GM23248 (cell line): ENCODE data around the gene PPCDC. TPM values are rescaled to one million over a fixed set of nuclear protein-coding genes. Genes with fewer than 3 reads are reported as not detected.
A peak's percentile ranks its signal among the peaks of the same experiment; 100 is the strongest.

ENCODE experiments used
- DNase-seq: peaks from one replicate; pipeline ENCODE4 v3.0.0-alpha.2; 2015
- H2AFZ ChIP-seq: fragments of 200-600 bp; sonication (generic); 2 replicates; pipeline ENCODE4 v1.6.1; 2016; ENCODE audit warnings: antibody characterized with exemption
- H3F3A ChIP-seq: fragments of 200-600 bp; sonication (generic); 2 replicates; pipeline ENCODE4 v1.6.1; 2016; ENCODE audit warnings: mild to moderate bottlenecking, antibody characterized with exemption, mixed run types; ENCODE audit not compliant: insufficient read depth
- H3K27ac ChIP-seq: fragments of 200-600 bp; sonication (generic); 2 replicates; pipeline ENCODE4 v1.5.1; 2016; ENCODE audit warnings: mild to moderate bottlenecking
- H3K27me3 ChIP-seq: fragments of 200-600 bp; sonication (generic); replicated peaks from 2 replicates; pipeline ENCODE4 v1.6.1; 2016; ENCODE audit warnings: mild to moderate bottlenecking; ENCODE audit not compliant: insufficient read depth
- H3K36me3 ChIP-seq: fragments of 200-600 bp; sonication (generic); 2 replicates; pipeline ENCODE4 v1.6.1; 2016; ENCODE audit warnings: low read depth, mild to moderate bottlenecking
- H3K4me1 ChIP-seq: fragments of 200-600 bp; sonication (generic); 2 replicates; pipeline ENCODE4 v1.6.1; 2016; ENCODE audit warnings: mild to moderate bottlenecking; ENCODE audit not compliant: insufficient read depth
- H3K4me2 ChIP-seq: fragments of 200-600 bp; sonication (generic); one replicate; pipeline ENCODE4 v1.6.1; 2016; ENCODE audit warnings: mild to moderate bottlenecking; ENCODE audit not compliant: unreplicated experiment
- H3K4me3 ChIP-seq: fragments of 200-600 bp; sonication (generic); 2 replicates; pipeline ENCODE4 v1.5.1; 2016; ENCODE audit warnings: mild to moderate bottlenecking
- H3K79me2 ChIP-seq: fragments of 200-600 bp; sonication (generic); 2 replicates; pipeline ENCODE4 v1.6.1; 2016; ENCODE audit warnings: mild to moderate bottlenecking; ENCODE audit not compliant: insufficient read depth
- H3K9ac ChIP-seq: fragments of 200-600 bp; sonication (generic); 2 replicates; pipeline ENCODE4 v1.6.1; 2016; ENCODE audit warnings: mild to moderate bottlenecking
- H3K9me2 ChIP-seq: fragments of 200-600 bp; sonication (generic); 2 replicates; pipeline ENCODE4 v1.6.1; 2016; ENCODE audit warnings: mixed run types, mild to moderate bottlenecking, moderate library complexity; ENCODE audit not compliant: insufficient read depth
- H3K9me3 ChIP-seq: fragments of 200-600 bp; sonication (generic); one replicate; pipeline ENCODE4 v1.6.1; 2017; ENCODE audit warnings: low read depth
- H4K20me1 ChIP-seq: fragments of 200-600 bp; sonication (generic); 2 replicates; pipeline ENCODE4 v1.6.0; 2016; ENCODE audit not compliant: insufficient read depth
- EZH2 ChIP-seq: fragments of 200-600 bp; sonication (generic); IDR thresholded peaks from 2 replicates; pipeline ENCODE4 v1.6.1; 2018; ENCODE audit warnings: antibody characterized with exemption, mild to moderate bottlenecking; ENCODE audit not compliant: insufficient read depth, poor library complexity, severe bottlenecking
- EZH2phosphoT487 ChIP-seq: fragments of 200-600 bp; sonication (generic); IDR thresholded peaks from 2 replicates; pipeline ENCODE4 v1.6.1; 2018; ENCODE audit warnings: antibody characterized with exemption, moderate library complexity, mild to moderate bottlenecking, low read depth; ENCODE audit not compliant: insufficient read depth
- WGBS, 2 experiments: methylation state at CpG; one replicate each; pipeline ENCODE4 v1.1.6; 2015 to 2017; ENCODE audit warnings: low lambda C conversion rate in 2 of 2, low coverage in 1 of 2; ENCODE audit errors: missing lambda C conversion rate in 2 of 2; 5-methylcytosine and 5-hydroxymethylcytosine counted together
- in situ Hi-C: fragments of 300-500 bp; cut with MboI; formaldehyde crosslinking; loops from 2 replicates; pipeline ENCODE4 v1.15.0; 2020
- polyA plus RNA-seq: library from polyadenylated mRNA; unstranded; fragments of >200 nt; fragmentation: Nextera tagmentation; extraction: Ambion mirVana; gene quantifications from 2 replicates; pipeline ENCODE4 v1.2.1, GENCODE V29; 2016
- total RNA-seq: library from RNA; depleted of rRNA; stranded (reverse); fragments of >200 nt; shearing (Covaris generic); gene quantifications from 2 replicates; pipeline ENCODE4 v1.2.3, GENCODE V29; 2014; rRNA removed

PPCDC gene, protein sequence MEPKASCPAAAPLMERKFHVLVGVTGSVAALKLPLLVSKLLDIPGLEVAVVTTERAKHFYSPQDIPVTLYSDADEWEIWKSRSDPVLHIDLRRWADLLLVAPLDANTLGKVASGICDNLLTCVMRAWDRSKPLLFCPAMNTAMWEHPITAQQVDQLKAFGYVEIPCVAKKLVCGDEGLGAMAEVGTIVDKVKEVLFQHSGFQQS
- total RNA-seq = 11.3 and 20.0 TPM in 2 replicates
- polyA plus RNA-seq = 9.0 and 11.0 TPM in 2 replicates

DNA sequence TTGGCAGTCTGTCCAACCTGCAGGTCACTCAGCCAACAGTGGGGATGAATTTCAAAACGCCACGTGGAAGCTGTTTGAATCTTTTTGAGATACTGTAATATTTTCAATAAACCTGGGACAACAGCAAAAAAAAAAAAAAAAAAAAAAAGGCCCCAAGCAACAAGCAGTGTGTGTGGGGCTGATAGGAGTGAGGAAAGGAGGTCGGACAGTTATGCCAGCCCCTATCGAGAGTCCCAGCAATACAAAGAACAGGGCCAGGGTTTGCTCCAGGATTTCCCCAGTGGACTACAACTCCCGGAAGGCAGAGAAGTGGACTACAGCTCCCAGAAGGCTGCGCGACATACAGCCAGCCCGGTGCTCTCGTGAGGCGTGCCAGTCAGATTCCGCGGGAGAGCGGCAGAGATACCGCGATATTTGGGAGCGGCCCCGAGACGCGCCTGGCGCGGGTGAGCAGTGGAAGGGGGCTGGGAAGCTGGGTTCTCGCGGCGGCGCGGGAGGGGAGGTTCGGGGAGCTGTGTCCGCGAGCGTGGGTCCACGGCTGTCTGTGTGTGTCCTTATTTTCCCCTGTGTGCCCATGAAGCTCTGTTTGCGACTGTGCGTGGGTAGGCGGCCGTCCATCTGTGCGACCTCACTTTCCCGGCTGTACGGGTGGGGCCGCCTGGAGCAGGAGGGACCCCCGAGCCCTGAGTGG is at the start of gene PPCDC:
Gene PPCDC (plus strand): TSS at position 410 of the 691 bp plus-strand sequence. CDS start 4,729 bp downstream, outside the sequence.
- H3K4me2 ChIP-seq = peak within 1 kb of the TSS; percentile 99
- no peaks in the 10 kb centered on the region for H3K4me1 ChIP-seq
- H3K9me3 ChIP-seq = no peaks in the 10 kb centered on the region
- H4K20me1 ChIP-seq = no peaks in the 10 kb centered on the region
- no peaks in the 10 kb centered on the region for H3F3A ChIP-seq
- in situ Hi-C loops = no loop called here
- H2AFZ ChIP-seq = peak within 1 kb of the TSS; percentile 96
- no peak for TF ChIP-seq EZH2
- H3K27me3 ChIP-seq = no peaks in the 10 kb centered on the region
- WGBS, 2 experiments = 4% methylated on average over 36 to 40 of the region's 40 CpGs
- H3K36me3 ChIP-seq = no peaks in the 10 kb centered on the region
- peaks cover 24% of the 10 kb centered on the region for H3K79me2 ChIP-seq
- peak within 1 kb of the TSS; percentile 97 for H3K4me3 ChIP-seq
- H3K9me2 ChIP-seq = no peaks in the 10 kb centered on the region
- H3K27ac ChIP-seq = peak within 1 kb of the TSS; percentile 47
- H3K9ac ChIP-seq = peak within 1 kb of the TSS; percentile 99
- DNase-seq = peak; percentile 98

DNA sequence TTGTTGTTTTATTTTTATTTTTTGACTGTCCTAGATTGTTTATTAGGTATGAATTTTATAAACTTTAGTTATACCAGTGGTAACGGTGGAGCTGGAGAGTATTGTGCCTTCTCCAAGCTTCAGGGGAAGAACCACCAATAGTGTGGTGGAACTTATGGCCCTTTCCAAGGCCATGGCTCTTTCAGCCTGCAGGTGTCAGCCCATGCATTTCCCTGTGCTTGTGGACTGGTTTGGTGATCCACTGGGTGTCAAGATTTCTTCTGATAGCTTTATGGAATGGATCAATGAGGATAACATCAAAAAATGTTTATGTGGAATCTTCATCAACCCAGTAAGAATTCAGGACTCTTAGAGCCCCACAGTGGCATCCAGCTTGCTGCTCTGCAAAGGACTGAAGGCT is 47.2 kb upstream of the PPCDC start:
- no peaks in the 10 kb centered on the region for H3K79me2 ChIP-seq
- H3K9me2 ChIP-seq = no peaks in the 10 kb centered on the region
- H3K4me2 ChIP-seq = no peak overlapping the region
- H3K9me3 ChIP-seq = no peaks in the 10 kb centered on the region
- no peak overlapping the region for H2AFZ ChIP-seq
- no peaks in the 10 kb centered on the region for H3K4me1 ChIP-seq
- H3F3A ChIP-seq = peaks cover 9% of the 10 kb centered on the region
- H3K9ac ChIP-seq = no peak overlapping the region
- 0 to 8% methylated on average over 1 of the region's 1 CpG for WGBS, 2 experiments
- TF ChIP-seq EZH2phosphoT487 (no peak), EZH2 (no peak)
- no peaks in the 10 kb centered on the region for H3K36me3 ChIP-seq
- H3K27ac ChIP-seq = no peak overlapping the region
- no peak for DNase-seq
- no peaks in the 10 kb centered on the region for H3K27me3 ChIP-seq
- in situ Hi-C loops = no loop called here
- H3K4me3 ChIP-seq = no peak overlapping the region
- no peaks in the 10 kb centered on the region for H4K20me1 ChIP-seq

DNA sequence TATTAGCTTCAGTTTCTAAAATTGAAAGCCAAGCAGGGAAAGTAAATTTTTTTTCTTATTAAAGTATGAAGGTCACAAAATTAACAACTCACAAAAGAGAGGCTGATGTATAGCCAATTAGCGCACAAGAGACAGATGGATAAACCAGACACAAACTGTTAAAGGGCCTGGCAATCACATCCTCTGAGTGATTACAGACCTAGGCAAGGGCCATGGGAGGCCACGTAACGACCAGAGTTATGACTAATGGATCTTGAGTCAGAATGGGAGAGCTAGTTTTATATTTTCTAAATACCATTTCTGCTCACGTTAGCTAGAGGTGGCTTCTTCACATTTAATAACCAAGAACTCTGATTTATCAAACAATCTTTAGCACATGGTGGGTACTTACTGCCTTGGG is 45.8 kb upstream of the PPCDC start:
- Histone ChIP-seq H3K9me2 (no peaks in the 10 kb centered on the region), H3K27me3 (no peaks in the 10 kb centered on the region), H3K4me1 (no peaks in the 10 kb centered on the region), H4K20me1 (no peaks in the 10 kb centered on the region), H3K27ac (no peak overlapping the region; the same call in 1 of the 2 replicates), H3K79me2 (no peaks in the 10 kb centered on the region), H3F3A (peaks cover 9% of the 10 kb centered on the region), H3K4me2 (no peak overlapping the region), H3K36me3 (no peaks in the 10 kb centered on the region), H3K9me3 (no peaks in the 10 kb centered on the region), H2AFZ (no peak overlapping the region), H3K4me3 (no peak overlapping the region), H3K9ac (no peak overlapping the region)
- TF ChIP-seq EZH2phosphoT487 = no peak
- no peak for TF ChIP-seq EZH2
- in situ Hi-C loops = no loop called here
- 15 to 19% methylated on average over 4 of the region's 4 CpGs for WGBS, 2 experiments
- peak; percentile 64 for DNase-seq

DNA sequence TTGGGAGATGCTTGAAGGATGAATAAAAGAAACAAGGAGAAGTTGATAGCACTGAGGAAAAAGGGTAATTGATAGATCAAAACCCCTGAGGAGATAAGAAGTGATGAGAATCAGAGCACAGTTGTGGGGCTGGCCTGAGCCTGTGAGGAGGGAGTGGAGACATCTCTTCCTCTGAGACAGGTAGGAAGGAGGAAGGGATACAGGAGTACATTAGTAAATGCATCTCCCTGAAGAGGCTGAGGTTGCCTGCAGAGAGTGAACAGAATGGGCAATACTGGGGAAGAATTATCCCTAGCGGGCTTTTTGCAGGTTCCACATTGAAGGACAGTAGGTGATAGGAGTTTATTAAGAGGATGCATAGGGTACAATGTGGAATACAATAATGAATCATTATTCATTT is 45.3 kb upstream of the PPCDC start:
- H3K4me2 ChIP-seq = no peak overlapping the region
- no peak for TF ChIP-seq EZH2phosphoT487
- no peak for TF ChIP-seq EZH2
- no peaks in the 10 kb centered on the region for H3K4me1 ChIP-seq
- in situ Hi-C loops = no loop called here
- no peak for DNase-seq
- H3K36me3 ChIP-seq = no peaks in the 10 kb centered on the region
- H3K27ac ChIP-seq = no peak overlapping the region; the same call in 1 of the 2 replicates
- H3K9me3 ChIP-seq = no peaks in the 10 kb centered on the region
- H3K9me2 ChIP-seq = no peaks in the 10 kb centered on the region
- WGBS, 2 experiments = 89 to 100% methylated on average over 1 of the region's 1 CpG
- no peak overlapping the region for H3K9ac ChIP-seq
- H3F3A ChIP-seq = peaks cover 9% of the 10 kb centered on the region
- H2AFZ ChIP-seq = no peak overlapping the region
- H3K27me3 ChIP-seq = no peaks in the 10 kb centered on the region
- no peaks in the 10 kb centered on the region for H4K20me1 ChIP-seq
- H3K4me3 ChIP-seq = no peak overlapping the region
- no peaks in the 10 kb centered on the region for H3K79me2 ChIP-seq
